K562 treated with DMSO at 1 percent for 4 hours (cell line): ENCODE measurements around the gene NECTIN2. TPM values are rescaled to one million over a fixed set of nuclear protein-coding genes. Genes with fewer than 3 reads are reported as not detected.

Experiments
- total RNA-seq: library from RNA; unstranded; fragments of 300-600 nt; gene quantifications from 2 replicates; pipeline ENCODE4 v1.2.3, GENCODE V29; 2022; ENCODE audit not compliant: insufficient read depth

The NECTIN2 gene
- 127 and 137 TPM in 2 replicates for total RNA-seq

GRCh38 chr19:44845612-44846454, at the start of gene NECTIN2:
Gene NECTIN2 (plus strand): TSS chr19:44846297. CDS start chr19:44846526, 229 bp downstream.

GRCh38 chr19:44808463-44809371, 37.4 kb upstream of the NECTIN2 start, which contains the start of gene BCAM:
Gene BCAM (plus strand): TSS chr19:44809103. CDS start chr19:44809125, 22 bp downstream.

GRCh38 chr19:44891016-44891882, 45.2 kb downstream of the NECTIN2 start, which contains the start of gene TOMM40:
Gene TOMM40 (plus strand): TSS chr19:44891254. CDS start chr19:44891416, 162 bp downstream.

GRCh38 chr19:44905437-44906160, 59.5 kb downstream of the NECTIN2 start, which contains the start of gene APOE:
Gene APOE (plus strand): TSS chr19:44905796. CDS start chr19:44906625, 829 bp downstream.

GRCh38 chr19:44914433-44915206, 68.5 kb downstream of the NECTIN2 start, which contains the start of gene APOC1:
Gene APOC1 (plus strand): TSS chr19:44914608. CDS start chr19:44914892, 284 bp downstream.

Other genes with a start within 250 kb of the NECTIN2 start
- gene IGSF23, start 232.7 kb upstream of the NECTIN2 start, total RNA-seq, result not detected in 2 replicates
- gene PVR, start 202.4 kb upstream of the NECTIN2 start, total RNA-seq, result 14.1 and 16.0 TPM in 2 replicates
- gene CEACAM19, start 174.8 kb upstream of the NECTIN2 start, total RNA-seq, result 2.5 and 3.0 TPM in 2 replicates
- not detected in 2 replicates for gene CEACAM16, start 147.1 kb upstream of the NECTIN2 start, total RNA-seq
- 7.5 and 13.9 TPM in 2 replicates for gene BCL3, start 97.6 kb upstream of the NECTIN2 start, total RNA-seq
- 0.71 TPM in 1 of 2 replicates, not detected in the other for gene CBLC, start 68.4 kb upstream of the NECTIN2 start, total RNA-seq
- 3.5 and 4.6 TPM in 2 replicates for gene BCAM, start 37.2 kb upstream of the NECTIN2 start, total RNA-seq
- gene TOMM40, start 45.0 kb downstream of the NECTIN2 start, total RNA-seq, result 106 and 111 TPM in 2 replicates
- 1,934 and 2,198 TPM in 2 replicates for gene APOE, start 59.5 kb downstream of the NECTIN2 start, total RNA-seq
- 849 and 1,275 TPM in 2 replicates for gene APOC1, start 68.3 kb downstream of the NECTIN2 start, total RNA-seq
- not detected in 2 replicates for gene APOC4, start 95.9 kb downstream of the NECTIN2 start, total RNA-seq
- gene APOC2, start 99.8 kb downstream of the NECTIN2 start, total RNA-seq, result not detected in 2 replicates
- gene CLPTM1, start 109.1 kb downstream of the NECTIN2 start, total RNA-seq, result 66.0 and 92.3 TPM in 2 replicates
- gene RELB, start 155.2 kb downstream of the NECTIN2 start, total RNA-seq, result 7.5 and 10.9 TPM in 2 replicates
- gene CLASRP, start 192.7 kb downstream of the NECTIN2 start, total RNA-seq, result 34.0 and 56.8 TPM in 2 replicates
- 3.4 and 6.1 TPM in 2 replicates for gene ZNF296, start 230.2 kb downstream of the NECTIN2 start, total RNA-seq
- gene GEMIN7, start 233.0 kb downstream of the NECTIN2 start, total RNA-seq, result 29.4 and 34.0 TPM in 2 replicates
- 16.9 and 23.6 TPM in 2 replicates for gene PPP1R37, start 246.9 kb downstream of the NECTIN2 start, total RNA-seq